SJSA1 (cell line): ENCODE measurements around the gene TRAPPC2L. TPM values are rescaled to one million over a fixed set of nuclear protein-coding genes. Genes with fewer than 3 reads are reported as not detected.

Experiments used
- DNase-seq, 2 experiments: peaks; one replicate each; pipeline ENCODE4 v3.0.0-alpha.2; 2015 to 2020; ENCODE audit warnings: low spot score in 2 of 2, low read depth in 1 of 2
- H3K27ac ChIP-seq: fragments of 250-450 bp; sonication (Bioruptor Pico); 2 replicates; pipeline ENCODE4 v1.5.1; 2020; ENCODE audit warnings: mild to moderate bottlenecking, moderate library complexity
- H3K27me3 ChIP-seq: fragments of 250-450 bp; sonication (Bioruptor Pico); replicated peaks from 2 replicates; pipeline ENCODE4 v1.5.1; 2020; ENCODE audit warnings: mild to moderate bottlenecking, moderate library complexity
- H3K36me3 ChIP-seq: fragments of 250-450 bp; sonication (Bioruptor Pico); 2 replicates; pipeline ENCODE4 v1.5.1; 2020; ENCODE audit warnings: mild to moderate bottlenecking
- H3K4me1 ChIP-seq: fragments of 250-450 bp; sonication (Bioruptor Pico); replicated peaks from 2 replicates; pipeline ENCODE4 v1.6.1; 2021; ENCODE audit warnings: mild to moderate bottlenecking
- H3K4me3 ChIP-seq: fragments of 250-450 bp; sonication (Bioruptor Pico); 2 replicates; pipeline ENCODE4 v1.5.1; 2020; ENCODE audit warnings: mild to moderate bottlenecking
- H3K9me3 ChIP-seq: fragments of 250-450 bp; sonication (Bioruptor Pico); replicated peaks from 2 replicates; pipeline ENCODE4 v1.5.1; 2020; ENCODE audit warnings: mild to moderate bottlenecking
- total RNA-seq: library from RNA; depleted of rRNA; stranded (reverse); fragments of >200 nt; shearing (Covaris generic); gene quantifications from 2 replicates; pipeline ENCODE4 v1.2.3, GENCODE V29; 2014

The TRAPPC2L gene
- total RNA-seq, 1 experiment from 2014 or later, result 27.5 TPM

DNA sequence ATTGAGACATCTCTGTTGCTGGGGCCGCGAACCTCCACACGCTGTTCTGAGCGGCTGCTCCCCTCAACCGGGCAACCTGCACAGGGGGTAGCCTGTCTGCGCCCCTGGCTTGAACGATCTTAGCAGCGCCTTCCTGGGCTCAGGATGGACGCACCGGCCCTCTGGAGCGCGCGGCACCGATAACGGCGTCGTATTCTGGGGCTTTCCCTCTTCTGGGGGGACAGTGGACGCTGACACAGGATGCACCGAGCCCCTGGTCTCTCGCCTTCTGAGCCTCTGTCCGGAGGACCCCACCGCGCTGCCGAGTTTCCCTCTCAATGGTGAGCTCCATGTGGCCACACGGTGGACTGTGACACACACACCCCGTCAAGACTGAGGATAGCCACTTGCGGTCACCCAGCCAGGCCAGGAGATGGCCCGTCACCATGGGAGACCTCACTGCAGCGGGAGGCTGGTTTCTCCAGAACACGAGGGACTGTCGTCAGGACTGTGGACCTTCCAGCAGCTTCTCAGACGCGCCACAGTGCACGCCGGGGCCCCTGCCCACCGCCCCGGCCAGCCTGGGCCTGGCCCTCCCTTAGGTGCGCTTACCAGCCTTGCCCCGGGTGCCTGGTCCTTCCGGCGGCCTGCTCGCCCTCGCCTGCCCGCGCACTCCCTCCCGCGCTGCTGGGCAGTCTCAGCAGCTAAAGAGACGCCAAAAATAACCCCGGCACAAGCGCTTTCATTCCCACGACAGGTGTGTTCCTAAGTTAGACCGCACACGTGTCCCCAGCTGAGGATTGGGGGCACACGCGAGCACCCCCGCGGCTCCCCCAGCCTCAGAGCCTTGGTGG lies 39.5 kb downstream of the TRAPPC2L start:
- H3K36me3 ChIP-seq, result no peaks in the 10 kb centered on the region
- no peak overlapping the region for H3K27ac ChIP-seq
- H3K4me1 ChIP-seq, result no peaks in the 10 kb centered on the region
- H3K27me3 ChIP-seq, result peaks cover 9% of the 10 kb centered on the region
- H3K4me3 ChIP-seq, result no peak overlapping the region
- no peak for DNase-seq
- no peaks in the 10 kb centered on the region for H3K9me3 ChIP-seq

DNA sequence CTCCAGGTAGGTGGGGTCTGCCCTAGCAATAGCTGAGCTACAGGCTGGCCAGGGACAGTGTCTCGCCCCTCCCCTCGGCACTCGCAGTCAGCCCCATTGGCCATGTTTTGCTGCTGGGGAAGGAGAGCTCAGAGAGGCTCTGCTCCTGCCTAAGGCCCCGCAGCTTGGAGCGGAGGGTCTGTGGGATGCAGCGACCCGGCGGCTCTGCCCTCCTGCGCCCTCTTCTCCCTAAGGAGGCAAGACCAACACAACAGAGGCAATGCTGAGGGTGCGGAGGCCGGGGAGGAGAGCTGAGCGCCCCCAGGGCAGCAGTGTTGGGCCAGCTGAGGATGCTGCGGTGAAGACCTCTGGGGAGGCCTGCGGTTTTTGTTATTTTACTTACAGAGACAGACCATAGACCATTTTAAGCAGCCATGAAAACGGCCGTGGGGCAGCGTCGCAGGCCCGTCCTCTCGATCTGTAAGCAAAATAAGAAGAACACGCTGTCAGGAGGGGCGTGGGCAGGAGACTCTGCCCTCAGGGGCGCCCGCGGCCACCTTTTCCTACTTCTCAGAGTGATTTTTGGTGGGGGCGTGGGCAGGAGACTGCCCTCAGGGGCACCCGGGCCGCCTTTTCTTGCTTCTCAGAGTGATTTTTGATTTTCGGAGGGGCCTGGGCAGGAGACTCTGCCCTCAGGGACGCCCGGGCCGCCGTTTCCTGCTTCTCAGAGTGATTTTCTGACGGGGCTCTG lies 40.9 kb downstream of the TRAPPC2L start:
- no peak for DNase-seq
- Histone ChIP-seq H3K9me3 (no peaks in the 10 kb centered on the region), H3K27me3 (peaks cover 9% of the 10 kb centered on the region), H3K4me1 (no peaks in the 10 kb centered on the region), H3K4me3 (no peak overlapping the region), H3K36me3 (no peaks in the 10 kb centered on the region), H3K27ac (no peak overlapping the region)

DNA sequence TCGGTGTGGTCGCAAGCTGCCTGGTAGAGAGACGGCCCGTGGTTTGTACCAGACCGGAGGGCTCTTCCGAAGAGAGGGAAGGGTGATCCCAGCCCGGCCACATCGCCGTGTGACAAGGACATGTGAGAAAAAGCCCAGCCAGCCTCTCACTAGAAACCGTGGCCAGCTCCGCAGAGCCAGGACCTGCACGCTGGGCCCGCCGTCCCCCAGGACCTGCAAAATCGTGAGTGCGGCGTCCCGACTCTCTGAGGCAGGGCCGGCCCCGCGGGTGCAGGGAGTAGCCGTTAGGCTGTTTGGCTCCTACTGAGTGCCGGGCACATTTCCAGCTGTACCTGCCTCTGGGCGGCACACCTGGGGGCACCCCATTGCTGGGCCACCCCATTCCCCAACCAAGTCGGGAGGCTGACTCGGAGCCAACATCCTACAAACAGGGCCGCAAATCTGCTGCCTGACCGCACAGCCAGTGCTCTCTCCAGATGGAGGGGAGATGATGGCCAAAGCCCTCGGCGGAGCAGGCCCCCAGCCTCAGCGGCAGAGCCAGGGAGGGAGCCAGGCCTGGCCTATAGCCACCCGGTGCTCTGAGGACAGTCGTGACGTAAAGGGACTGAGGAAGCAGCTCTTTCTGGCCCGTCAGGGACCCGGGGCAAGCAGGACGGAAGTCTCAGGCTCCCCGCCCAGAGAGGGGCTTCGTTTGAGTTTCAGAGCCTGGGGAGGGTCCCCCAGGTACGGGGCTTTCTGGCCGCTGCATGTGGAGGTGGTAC lies 43.2 kb downstream of the TRAPPC2L start:
- DNase-seq, result no peak
- no peaks in the 10 kb centered on the region for H3K4me1 ChIP-seq
- peaks cover 9% of the 10 kb centered on the region for H3K27me3 ChIP-seq
- no peaks in the 10 kb centered on the region for H3K9me3 ChIP-seq
- no peak overlapping the region for H3K27ac ChIP-seq
- H3K4me3 ChIP-seq, result no peak overlapping the region
- no peaks in the 10 kb centered on the region for H3K36me3 ChIP-seq

DNA sequence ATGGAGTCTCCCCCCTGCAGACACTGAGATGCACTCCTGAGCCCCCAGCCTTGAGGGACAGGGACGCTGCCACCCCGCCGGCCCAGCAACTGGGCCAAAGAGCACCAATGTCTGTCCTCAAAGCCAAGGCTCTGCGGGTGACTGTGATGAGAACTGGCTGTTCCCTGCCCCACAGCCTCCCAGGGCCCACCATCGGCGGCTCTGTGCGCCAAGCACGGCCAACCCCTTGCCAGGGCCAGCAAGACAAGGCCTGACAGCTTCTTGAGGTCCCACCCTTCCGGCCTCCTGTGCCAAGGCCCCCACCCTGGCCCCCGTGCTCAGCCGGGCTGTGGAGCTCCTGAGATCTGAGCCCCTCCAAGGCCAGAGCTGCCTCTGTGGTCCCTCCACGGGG lies 43.7 kb downstream of the TRAPPC2L start:
- H3K4me1 ChIP-seq, result no peaks in the 10 kb centered on the region
- DNase-seq, result no peak
- no peaks in the 10 kb centered on the region for H3K36me3 ChIP-seq
- H3K27me3 ChIP-seq, result peaks cover 9% of the 10 kb centered on the region
- H3K4me3 ChIP-seq, result no peak overlapping the region
- H3K27ac ChIP-seq, result no peak overlapping the region
- no peaks in the 10 kb centered on the region for H3K9me3 ChIP-seq

DNA sequence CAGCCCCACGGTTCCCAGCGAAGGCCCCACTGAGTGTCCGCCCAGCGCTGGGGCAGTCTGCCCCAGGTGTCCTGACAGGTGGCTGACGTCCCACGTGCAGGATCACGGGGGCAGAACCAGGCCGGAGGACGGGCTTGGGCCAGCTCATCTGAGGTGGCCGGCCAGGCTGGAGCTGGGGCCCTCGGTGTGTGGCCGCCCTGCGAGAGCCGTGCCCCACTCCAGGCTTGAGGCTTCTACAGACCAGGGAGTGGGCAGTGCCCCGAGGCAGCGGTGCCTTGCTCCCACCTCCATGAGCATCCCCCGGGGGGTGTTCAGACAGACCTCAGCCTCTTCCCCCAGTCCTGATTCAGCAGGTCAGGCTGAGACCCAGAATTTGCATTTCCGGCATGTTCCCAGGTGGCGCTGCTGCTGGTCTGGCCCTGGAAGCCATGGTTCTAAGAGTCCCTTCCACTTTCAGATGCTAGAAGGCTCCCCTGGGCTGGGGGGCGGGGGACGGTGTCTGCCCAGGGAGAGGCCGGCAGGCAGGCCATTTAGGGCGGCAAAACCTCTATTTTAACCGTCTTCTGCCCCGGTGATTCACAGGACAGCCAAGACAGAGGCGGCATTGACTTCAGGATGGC lies 44.9 kb downstream of the TRAPPC2L start:
- H3K36me3 ChIP-seq, result no peaks in the 10 kb centered on the region
- no peaks in the 10 kb centered on the region for H3K4me1 ChIP-seq
- no peak overlapping the region for H3K4me3 ChIP-seq
- peaks cover 9% of the 10 kb centered on the region for H3K27me3 ChIP-seq
- no peaks in the 10 kb centered on the region for H3K9me3 ChIP-seq
- DNase-seq, result no peak
- no peak overlapping the region for H3K27ac ChIP-seq

DNA sequence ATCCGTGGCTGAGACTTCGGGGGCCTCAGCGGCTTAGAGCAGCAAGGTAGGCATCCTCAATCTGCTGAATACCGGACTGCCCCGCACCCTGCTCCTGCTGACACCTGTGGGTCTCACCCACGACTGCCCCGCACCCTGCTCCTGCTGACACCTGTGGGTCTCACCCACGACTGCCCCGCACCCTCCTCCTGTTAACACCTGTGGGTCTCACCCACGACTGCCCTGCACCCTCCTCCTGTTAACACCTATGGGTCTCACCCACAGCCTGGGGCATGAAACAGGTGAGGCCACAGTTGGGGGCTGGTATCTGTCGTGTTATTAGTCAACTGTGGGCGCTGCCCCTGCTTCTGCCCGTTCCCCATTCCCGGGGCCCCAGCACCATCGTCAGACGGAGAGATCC lies 45.8 kb downstream of the TRAPPC2L start:
- H3K4me3 ChIP-seq, result no peak overlapping the region
- peaks cover 7% of the 10 kb centered on the region for H3K27me3 ChIP-seq
- H3K27ac ChIP-seq, result no peak overlapping the region
- H3K36me3 ChIP-seq, result no peaks in the 10 kb centered on the region
- no peak for DNase-seq
- H3K9me3 ChIP-seq, result no peaks in the 10 kb centered on the region
- no peaks in the 10 kb centered on the region for H3K4me1 ChIP-seq

DNA sequence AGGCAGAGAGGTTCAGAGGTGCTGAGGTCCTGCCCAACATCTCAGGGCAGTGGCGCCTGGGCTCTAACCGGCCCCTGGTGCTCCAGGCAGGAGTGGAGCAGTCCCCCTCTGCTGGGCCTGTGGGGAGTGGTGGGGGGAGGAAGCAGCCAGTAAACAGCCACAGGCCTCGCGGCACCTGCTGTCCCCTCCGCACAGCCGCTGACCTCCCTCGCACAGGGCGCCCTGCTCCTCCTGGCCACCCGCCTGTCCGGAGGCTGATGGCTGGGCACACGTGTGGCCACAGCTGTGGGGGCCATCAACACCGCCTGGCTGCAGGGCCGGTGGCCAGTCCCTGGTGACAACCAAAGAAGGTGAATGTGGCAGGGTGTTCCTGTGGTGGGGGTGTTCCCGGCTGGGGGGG lies 46.3 kb downstream of the TRAPPC2L start:
- Histone ChIP-seq H3K27me3 (peaks cover 2% of the 10 kb centered on the region; the same call in 1 of the 2 replicates), H3K4me1 (no peaks in the 10 kb centered on the region), H3K9me3 (no peaks in the 10 kb centered on the region), H3K36me3 (no peaks in the 10 kb centered on the region), H3K4me3 (no peak overlapping the region), H3K27ac (no peak overlapping the region)
- no peak for DNase-seq

DNA sequence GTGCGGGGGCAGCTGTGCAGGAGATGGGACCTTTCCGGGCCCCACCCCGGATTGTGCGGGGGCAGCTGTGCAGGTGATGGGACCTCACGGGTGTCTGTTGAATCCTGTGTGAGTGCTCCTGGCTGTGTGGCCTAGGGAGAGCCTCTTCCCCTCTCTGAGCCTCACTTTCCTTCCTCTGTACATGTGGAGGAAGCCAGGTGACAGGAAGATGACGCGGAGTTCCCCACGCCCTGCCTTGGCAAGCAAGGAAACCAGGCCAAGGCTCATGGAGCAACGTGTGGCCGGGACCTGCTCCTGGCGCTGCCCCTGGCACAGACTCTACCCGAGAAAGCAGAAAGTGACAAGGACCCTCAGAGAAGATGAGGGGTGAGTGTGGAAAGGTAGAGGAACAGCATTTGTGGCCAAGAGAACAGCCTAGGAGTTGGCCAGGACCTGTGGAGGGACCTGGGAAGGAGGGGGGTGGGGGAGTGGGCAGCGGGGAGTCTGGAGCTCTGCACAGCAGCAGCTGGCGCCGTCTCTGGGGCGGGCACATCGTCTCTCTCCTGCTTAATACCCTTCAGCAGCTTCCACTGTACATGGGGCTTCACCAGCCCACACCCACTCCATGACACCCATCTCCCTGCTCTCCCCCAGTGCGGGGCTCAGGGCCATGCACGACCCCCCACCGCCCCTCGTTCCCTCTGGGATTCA lies 47.9 kb downstream of the TRAPPC2L start:
- Histone ChIP-seq H3K27ac (no peak overlapping the region), H3K9me3 (no peaks in the 10 kb centered on the region), H3K27me3 (peaks cover 3% of the 10 kb centered on the region; the same call in 1 of the 2 replicates), H3K4me1 (no peaks in the 10 kb centered on the region), H3K36me3 (no peaks in the 10 kb centered on the region), H3K4me3 (no peak overlapping the region)
- no peak for DNase-seq

DNA sequence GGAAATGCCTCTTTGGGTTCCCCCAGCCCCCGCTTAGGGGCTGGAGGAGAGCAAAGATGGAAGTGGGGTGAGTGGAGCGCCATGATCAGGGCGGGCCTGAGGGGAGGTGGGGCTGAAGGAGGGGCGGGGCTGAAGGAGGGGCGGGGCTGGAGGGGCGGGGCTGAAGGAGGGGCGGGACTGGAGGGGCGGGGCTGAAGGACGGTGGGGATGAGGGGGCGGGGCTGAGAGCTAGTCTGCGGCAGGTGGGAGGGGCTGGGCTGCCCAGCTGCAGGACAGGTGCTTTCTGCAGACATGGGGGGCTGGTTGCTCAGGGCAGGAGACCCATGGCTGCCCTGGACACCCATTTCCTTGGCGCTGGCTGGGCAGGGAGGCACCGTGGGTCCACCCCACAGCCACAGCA lies 48.6 kb downstream of the TRAPPC2L start:
- no peak for DNase-seq
- no peak overlapping the region for H3K27ac ChIP-seq

DNA sequence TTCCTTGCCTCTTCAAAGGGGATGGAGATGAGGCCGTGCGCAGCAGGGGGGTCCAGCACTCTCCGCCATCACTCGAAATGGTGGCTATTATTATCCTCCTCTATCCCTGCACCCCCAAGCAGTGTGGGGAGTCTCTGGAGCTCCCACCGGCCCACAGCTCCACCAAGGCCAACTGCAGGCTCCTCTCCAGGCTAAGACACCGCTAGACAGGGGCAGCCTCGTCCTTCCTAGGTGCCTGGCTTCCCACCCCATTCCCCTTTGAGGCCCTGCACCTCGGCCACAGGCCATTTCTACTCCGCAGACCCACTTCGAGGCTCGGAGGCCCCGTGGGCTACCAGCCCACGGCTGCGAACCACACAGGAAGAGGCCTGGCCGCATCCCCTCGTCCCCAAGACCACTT lies 49.1 kb downstream of the TRAPPC2L start:
- no peak overlapping the region for H3K4me3 ChIP-seq
- H3K9me3 ChIP-seq, result no peaks in the 10 kb centered on the region
- H3K4me1 ChIP-seq, result no peaks in the 10 kb centered on the region
- DNase-seq, result no peak
- peaks cover 14% of the 10 kb centered on the region; the same call in 1 of the 2 replicates for H3K27me3 ChIP-seq
- no peaks in the 10 kb centered on the region for H3K36me3 ChIP-seq
- no peak overlapping the region for H3K27ac ChIP-seq

More for the DNA sequence above, 48.6 kb downstream of the TRAPPC2L start:
- peaks cover 9% of the 10 kb centered on the region; the same call in 1 of the 2 replicates for H3K27me3 ChIP-seq
- H3K36me3 ChIP-seq, result no peaks in the 10 kb centered on the region
- no peak overlapping the region for H3K4me3 ChIP-seq
- no peaks in the 10 kb centered on the region for H3K4me1 ChIP-seq
- H3K9me3 ChIP-seq, result no peaks in the 10 kb centered on the region

DNA sequence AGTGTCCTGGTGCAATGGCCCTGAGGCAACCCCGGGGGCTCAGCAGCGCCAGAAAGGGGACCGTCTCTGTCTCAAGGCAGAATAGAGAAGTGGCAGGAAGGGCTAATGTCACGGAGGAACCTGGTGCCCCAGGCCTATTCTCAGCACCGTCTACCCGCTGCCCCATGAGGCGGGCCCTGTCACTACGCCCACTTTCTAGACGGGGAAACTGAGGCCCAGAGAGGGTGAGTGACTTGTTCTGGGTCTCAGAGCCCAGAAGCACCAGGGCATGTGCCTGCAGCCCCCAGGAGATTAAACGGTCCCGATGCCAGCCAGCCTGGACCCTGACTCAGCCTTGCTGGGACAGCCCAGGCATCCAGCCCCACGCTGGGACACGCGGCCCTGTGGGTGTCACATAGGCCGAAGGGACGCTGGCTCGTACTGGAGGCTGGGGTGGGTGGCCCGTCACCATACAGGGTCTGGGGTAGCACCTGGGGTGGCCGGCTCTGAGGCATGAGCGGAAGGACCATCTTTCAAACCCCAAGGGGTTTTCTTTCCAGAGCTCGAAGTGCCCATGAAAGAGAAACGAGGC lies 49.7 kb downstream of the TRAPPC2L start:
- Histone ChIP-seq H3K27me3 (peaks cover 20% of the 10 kb centered on the region; the same call in 1 of the 2 replicates), H3K27ac (no peak overlapping the region), H3K36me3 (no peaks in the 10 kb centered on the region), H3K4me3 (no peak overlapping the region), H3K9me3 (no peaks in the 10 kb centered on the region), H3K4me1 (no peaks in the 10 kb centered on the region)
- DNase-seq, result no peak

DNA sequence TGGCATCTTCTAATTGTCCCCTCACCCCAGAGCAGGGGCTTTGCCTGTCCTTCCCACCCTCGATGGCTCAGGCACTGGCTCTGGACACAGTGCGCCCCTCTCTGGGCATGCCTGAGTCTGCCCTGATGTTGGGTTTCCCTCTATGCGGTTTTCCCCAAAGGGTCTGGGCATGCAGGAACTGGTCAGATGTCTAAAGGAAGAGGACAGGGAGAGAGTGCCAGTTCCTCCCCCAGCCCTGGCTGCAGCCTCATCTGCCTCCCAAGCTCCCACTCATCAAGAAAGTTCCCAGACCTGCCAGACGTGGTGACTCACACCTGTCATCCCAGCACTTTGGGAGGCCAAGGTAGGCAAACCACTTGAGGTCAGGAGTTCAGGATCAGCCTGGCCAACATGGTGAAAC lies 50.8 kb downstream of the TRAPPC2L start:
- Histone ChIP-seq H3K9me3 (no peaks in the 10 kb centered on the region), H3K27me3 (peaks cover 21% of the 10 kb centered on the region; the same call in 1 of the 2 replicates), H3K4me1 (no peaks in the 10 kb centered on the region), H3K36me3 (no peaks in the 10 kb centered on the region), H3K27ac (no peak overlapping the region), H3K4me3 (no peak overlapping the region)
- no peak for DNase-seq

DNA sequence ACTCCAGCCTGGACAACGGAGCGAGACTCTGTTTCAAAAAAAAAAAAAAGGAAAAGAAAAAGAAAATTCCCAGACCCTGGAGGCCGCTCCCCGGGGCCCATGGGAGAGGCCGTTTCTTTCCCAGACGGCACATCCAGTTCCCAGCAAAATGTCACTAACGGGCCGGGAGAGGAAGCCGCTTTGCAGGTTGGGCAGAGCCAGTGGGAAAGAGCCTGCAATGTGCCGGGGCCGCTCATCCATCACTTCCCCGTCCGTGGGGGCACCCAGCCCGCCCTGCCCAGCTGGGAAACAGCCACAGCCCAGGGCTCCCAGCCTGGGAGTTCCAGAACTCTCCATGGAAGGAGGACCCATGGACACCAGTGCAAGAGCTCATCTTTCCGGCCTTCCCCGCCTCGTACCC lies 51.4 kb downstream of the TRAPPC2L start:
- no peaks in the 10 kb centered on the region for H3K4me1 ChIP-seq
- no peaks in the 10 kb centered on the region for H3K36me3 ChIP-seq
- H3K27ac ChIP-seq, result no peak overlapping the region
- no peak overlapping the region for H3K4me3 ChIP-seq
- H3K27me3 ChIP-seq, result peaks cover 21% of the 10 kb centered on the region; the same call in 1 of the 2 replicates
- H3K9me3 ChIP-seq, result no peaks in the 10 kb centered on the region; the same call in 1 of the 2 replicates
- no peak for DNase-seq
